BE2C (cell line): ENCODE measurements around the gene ANKHD1.
"Not testable (repeated sequence)": the region's sequence is repeated elsewhere in the genome, so short reads cannot be mapped to it uniquely, and the experiment has no call there.

Experiments used
- DNase-seq: peaks from one replicate; pipeline ENCODE4 v3.0.0-alpha.2; 2020
- H3K27me3 ChIP-seq: fragments of 250-450 bp; sonication (Bioruptor Pico); 2 replicates; pipeline ENCODE4 v1.5.1; 2020; ENCODE audit warnings: mild to moderate bottlenecking
- H3K36me3 ChIP-seq: fragments of 250-450 bp; sonication (Bioruptor Pico); 2 replicates; pipeline ENCODE4 v1.5.1; 2020; ENCODE audit warnings: mild to moderate bottlenecking
- H3K4me1 ChIP-seq: fragments of 250-450 bp; sonication (Bioruptor Pico); 2 replicates; pipeline ENCODE4 v1.5.1; 2020
- H3K4me3 ChIP-seq: 2 replicates; pipeline ENCODE4 v1.5.1; 2011; ENCODE audit warnings: low read depth, low read length
- H3K9me3 ChIP-seq: fragments of 250-450 bp; sonication (Bioruptor Pico); 2 replicates; pipeline ENCODE4 v1.5.1; 2020
- CTCF ChIP-seq: IDR thresholded peaks from 2 replicates; pipeline ENCODE4 v1.5.1; 2012; ENCODE audit warnings: mild to moderate bottlenecking, low read depth, low read length

ANKHD1 gene

GRCh38 chr5:140413230-140413629 is 11.6 kb downstream of the ANKHD1 start:
- DNase-seq, result no peak
- Histone ChIP-seq H3K4me3 (no peak overlapping the region), H3K27me3 (no peaks in the 10 kb centered on the region), H3K9me3 (no peaks in the 10 kb centered on the region), H3K4me1 (no peaks in the 10 kb centered on the region), H3K36me3 (no peaks in the 10 kb centered on the region; the same call in none of the 2 replicates)
- TF ChIP-seq CTCF, result no peak

GRCh38 chr5:140417235-140417634 is 15.6 kb downstream of the ANKHD1 start:
- H3K9me3 ChIP-seq, result no peaks in the 10 kb centered on the region; the same call in 1 of the 2 replicates
- no peak for TF ChIP-seq CTCF
- no peak for DNase-seq

GRCh38 chr5:140418862-140419520 is 17.4 kb downstream of the ANKHD1 start:
- Histone ChIP-seq H3K9me3 (no peaks in the 10 kb centered on the region; the same call in 1 of the 2 replicates), H3K36me3 (no peaks in the 10 kb centered on the region; the same call in 1 of the 2 replicates), H3K4me1 (no peaks in the 10 kb centered on the region), H3K27me3 (no peaks in the 10 kb centered on the region), H3K4me3 (no peak overlapping the region)
- no peak for DNase-seq
- TF ChIP-seq CTCF, result no peak

More at GRCh38 chr5:140417235-140417634, 15.6 kb downstream of the ANKHD1 start:
- H3K27me3 ChIP-seq, result no peaks in the 10 kb centered on the region
- no peaks in the 10 kb centered on the region; the same call in 1 of the 2 replicates for H3K36me3 ChIP-seq
- H3K4me3 ChIP-seq, result no peak overlapping the region
- no peaks in the 10 kb centered on the region for H3K4me1 ChIP-seq

GRCh38 chr5:140420226-140420570 is 18.6 kb downstream of the ANKHD1 start:
- Histone ChIP-seq H3K4me3 (no peak overlapping the region), H3K4me1 (no peaks in the 10 kb centered on the region), H3K36me3 (peaks cover 6% of the 10 kb centered on the region), H3K27me3 (no peaks in the 10 kb centered on the region), H3K9me3 (no peaks in the 10 kb centered on the region; the same call in 1 of the 2 replicates)
- no peak for TF ChIP-seq CTCF
- no peak for DNase-seq

GRCh38 chr5:140420665-140421361 is 19.2 kb downstream of the ANKHD1 start:
- Histone ChIP-seq H3K36me3 (peaks cover 6% of the 10 kb centered on the region), H3K4me1 (no peaks in the 10 kb centered on the region), H3K9me3 (no peaks in the 10 kb centered on the region; the same call in 1 of the 2 replicates), H3K27me3 (no peaks in the 10 kb centered on the region), H3K4me3 (no peak overlapping the region)
- TF ChIP-seq CTCF, result no peak
- DNase-seq, result no peak

GRCh38 chr5:140421375-140421774 is 19.7 kb downstream of the ANKHD1 start:
- not testable (repeated sequence) for DNase-seq, H3K4me3 ChIP-seq, H3K27me3 ChIP-seq, H3K36me3 ChIP-seq, H3K9me3 ChIP-seq, H3K4me1 ChIP-seq
